Sigmoid colon (tissue), 4 donors: ENCODE data around the gene ADCY1.

Source experiments
- EP300 ChIP-seq, 4 donors: sonication (generic); formaldehyde crosslinking; IDR thresholded peaks; one replicate each; pipeline ENCODE4 v1.6.1; 2017; ENCODE audit warnings: antibody characterized with exemption in 4 of 4
- POLR2A ChIP-seq, 2 donors: fragments of 450-650 bp; IDR thresholded peaks; one replicate each; pipeline ENCODE4 v1.6.1; 2016; ENCODE audit warnings: antibody characterized with exemption in 2 of 2, mild to moderate bottlenecking in 2 of 2, moderate library complexity in 2 of 2
- POLR2AphosphoS5 ChIP-seq, 4 donors: sonication (generic); formaldehyde crosslinking; IDR thresholded peaks; one replicate each; pipeline ENCODE4 v1.6.1; 2017; ENCODE audit warnings: antibody characterized with exemption in 4 of 4
- TF ChIP-seq, protein P1 (sequence below), 4 experiments: fragments of 450-650 bp in 3 of 4; fragments of 200-600 bp in 1 of 4; IDR thresholded peaks; one replicate each; pipeline ENCODE4 v1.5.1; 2016 to 2019; ENCODE audit warnings: antibody characterized with exemption in 4 of 4, mild to moderate bottlenecking in 3 of 4, moderate library complexity in 2 of 4

DNA sequence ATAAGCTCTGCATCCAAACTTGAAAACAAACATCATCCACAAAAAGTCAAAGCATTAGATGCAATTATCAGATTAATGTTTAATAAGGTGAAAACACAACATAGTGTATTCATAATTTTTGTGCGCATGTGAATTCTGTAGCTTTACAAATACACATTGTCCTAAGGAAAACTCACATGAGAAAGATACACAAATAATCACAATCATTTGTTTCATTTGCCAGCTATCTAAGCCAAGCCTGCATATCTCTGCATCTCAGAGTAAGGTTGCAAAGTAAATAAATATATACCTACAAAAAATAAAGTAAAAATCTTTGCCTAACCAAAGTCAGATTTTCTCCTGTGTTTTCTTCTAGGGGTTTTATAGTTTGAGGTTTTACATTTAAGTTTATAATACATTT is 57.4 kb downstream of the ADCY1 start:
- TF ChIP-seq, protein P1, sequence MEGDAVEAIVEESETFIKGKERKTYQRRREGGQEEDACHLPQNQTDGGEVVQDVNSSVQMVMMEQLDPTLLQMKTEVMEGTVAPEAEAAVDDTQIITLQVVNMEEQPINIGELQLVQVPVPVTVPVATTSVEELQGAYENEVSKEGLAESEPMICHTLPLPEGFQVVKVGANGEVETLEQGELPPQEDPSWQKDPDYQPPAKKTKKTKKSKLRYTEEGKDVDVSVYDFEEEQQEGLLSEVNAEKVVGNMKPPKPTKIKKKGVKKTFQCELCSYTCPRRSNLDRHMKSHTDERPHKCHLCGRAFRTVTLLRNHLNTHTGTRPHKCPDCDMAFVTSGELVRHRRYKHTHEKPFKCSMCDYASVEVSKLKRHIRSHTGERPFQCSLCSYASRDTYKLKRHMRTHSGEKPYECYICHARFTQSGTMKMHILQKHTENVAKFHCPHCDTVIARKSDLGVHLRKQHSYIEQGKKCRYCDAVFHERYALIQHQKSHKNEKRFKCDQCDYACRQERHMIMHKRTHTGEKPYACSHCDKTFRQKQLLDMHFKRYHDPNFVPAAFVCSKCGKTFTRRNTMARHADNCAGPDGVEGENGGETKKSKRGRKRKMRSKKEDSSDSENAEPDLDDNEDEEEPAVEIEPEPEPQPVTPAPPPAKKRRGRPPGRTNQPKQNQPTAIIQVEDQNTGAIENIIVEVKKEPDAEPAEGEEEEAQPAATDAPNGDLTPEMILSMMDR (IDR thresholded peaks at IDR 0.05): no peak
- TF ChIP-seq POLR2AphosphoS5 (IDR thresholded peaks at IDR 0.05) (no peak), POLR2A (IDR thresholded peaks at IDR 0.05) (no peak), EP300 (IDR thresholded peaks at IDR 0.05) (no peak)
